GM23338 (cell line): Measurements from ENCODE around the gene KRTAP5-1. TPM values are rescaled to one million over a fixed set of nuclear protein-coding genes. Genes with fewer than 3 reads are reported as not detected.

ENCODE experiments used
- ATAC-seq: fragments of 200-7000 bp; cut with Tn5 transposase; 3 replicates; pipeline ENCODE4 v1.9.1; 2020
- DNase-seq: peaks from one replicate; pipeline ENCODE4 v3.0.0-alpha.2; 2015; ENCODE audit warnings: low spot score
- H2AFZ ChIP-seq: fragments of 200-600 bp; sonication (generic); 2 replicates; pipeline ENCODE4 v1.8.0; 2016; ENCODE audit warnings: antibody characterized with exemption, mild to moderate bottlenecking, moderate library complexity
- H3F3A ChIP-seq: fragments of 200-600 bp; sonication (generic); replicated peaks from 2 replicates; pipeline ENCODE4 v1.8.0; 2017; ENCODE audit warnings: antibody characterized with exemption, mixed run types, low read depth
- H3K27ac ChIP-seq: fragments of 200-600 bp; sonication (generic); 2 replicates; pipeline ENCODE4 v1.6.1; 2016; ENCODE audit warnings: low read depth
- H3K27me3 ChIP-seq: fragments of 200-600 bp; sonication (generic); 2 replicates; pipeline ENCODE4 v1.8.0; 2016; ENCODE audit warnings: mild to moderate bottlenecking, mixed run types, moderate library complexity; ENCODE audit not compliant: insufficient read depth
- H3K36me3 ChIP-seq: fragments of 200-600 bp; sonication (generic); 2 replicates; pipeline ENCODE4 v1.8.0; 2016; ENCODE audit warnings: mild to moderate bottlenecking; ENCODE audit not compliant: insufficient read depth
- H3K4me1 ChIP-seq: fragments of 200-600 bp; sonication (generic); 2 replicates; pipeline ENCODE4 v1.8.0; 2016; ENCODE audit warnings: mild to moderate bottlenecking, moderate library complexity; ENCODE audit not compliant: insufficient read depth
- H3K4me2 ChIP-seq: fragments of 200-600 bp; sonication (generic); 2 replicates; pipeline ENCODE4 v1.7.1; 2017; ENCODE audit warnings: mixed run types
- H3K4me3 ChIP-seq: fragments of 200-600 bp; sonication (generic); 2 replicates; pipeline ENCODE4 v1.6.1; 2016; ENCODE audit warnings: mixed run types
- H3K79me2 ChIP-seq: fragments of 200-600 bp; sonication (generic); replicated peaks from 2 replicates; pipeline ENCODE4 v1.8.0; 2017; ENCODE audit warnings: mild to moderate bottlenecking; ENCODE audit not compliant: insufficient read depth
- H3K9me2 ChIP-seq: fragments of 200-600 bp; sonication (generic); 2 replicates; pipeline ENCODE4 v1.8.0; 2017; ENCODE audit not compliant: insufficient read depth
- H4K20me1 ChIP-seq: fragments of 200-600 bp; sonication (generic); replicated peaks from 2 replicates; pipeline ENCODE4 v1.8.0; 2017; ENCODE audit warnings: mild to moderate bottlenecking; ENCODE audit not compliant: insufficient read depth
- H3K27ac Mint-ChIP-seq: 2 replicates; pipeline ENCODE4 v1.8.0; 2020; ENCODE audit warnings: inconsistent platforms, mild to moderate bottlenecking, moderate library complexity, mixed read lengths
- H3K27me3 Mint-ChIP-seq: 3 replicates; pipeline ENCODE4 v1.8.0; 2022; ENCODE audit warnings: low read depth, mild to moderate bottlenecking, moderate library complexity, mixed read lengths, inconsistent platforms; ENCODE audit not compliant: insufficient read depth, poor library complexity
- H3K36me3 Mint-ChIP-seq: 3 replicates; pipeline ENCODE4 v1.8.0; 2021; ENCODE audit warnings: low read depth, mild to moderate bottlenecking, inconsistent platforms, moderate library complexity, mixed read lengths
- H3K4me1 Mint-ChIP-seq: 3 replicates; pipeline ENCODE4 v1.8.0; 2020; ENCODE audit warnings: mild to moderate bottlenecking, inconsistent platforms, mixed read lengths
- H3K4me3 Mint-ChIP-seq: 3 replicates; pipeline ENCODE4 v1.8.0; 2021; ENCODE audit warnings: moderate library complexity, mild to moderate bottlenecking, inconsistent platforms, mixed read lengths
- H3K9me3 Mint-ChIP-seq: 3 replicates; pipeline ENCODE4 v1.8.0; 2020; ENCODE audit warnings: moderate library complexity, mild to moderate bottlenecking, inconsistent platforms, mixed read lengths
- CREB1 ChIP-seq: fragments of 250-450 bp; sonication (Bioruptor Pico); IDR thresholded peaks from 2 replicates; pipeline ENCODE4 v1.5.0; 2020; ENCODE audit warnings: low read depth, mild to moderate bottlenecking, moderate library complexity
- CTCF ChIP-seq, 2 experiments: fragments of 200-600 bp in 1 of 2; sonication (generic) in 1 of 2; conservative IDR thresholded peaks; 2 replicates each; pipeline versions ENCODE4 v1.5.1 to v1.6.1; 2016 to 2017; ENCODE audit warnings: antibody characterized with exemption in 2 of 2, low read depth in 2 of 2, mild to moderate bottlenecking in 2 of 2, moderate library complexity in 1 of 2
- ETS1 ChIP-seq: IDR thresholded peaks from 2 replicates; pipeline ENCODE4 v1.6.1; 2016; ENCODE audit warnings: antibody characterized with exemption
- EZH2 ChIP-seq: fragments of 200-600 bp; sonication (generic); IDR thresholded peaks from one replicate; pipeline ENCODE4 v1.8.0; 2017; ENCODE audit warnings: antibody characterized with exemption, mild to moderate bottlenecking, low read depth; ENCODE audit not compliant: unreplicated experiment
- EZH2phosphoT487 ChIP-seq: fragments of 200-600 bp; sonication (generic); IDR thresholded peaks from one replicate; pipeline ENCODE4 v1.8.1; 2018; ENCODE audit warnings: antibody characterized with exemption; ENCODE audit not compliant: unreplicated experiment
- JUNB ChIP-seq: IDR thresholded peaks from one replicate; pipeline ENCODE4 v1.6.1; 2016; ENCODE audit warnings: antibody characterized with exemption; ENCODE audit not compliant: unreplicated experiment
- NANOG ChIP-seq: IDR thresholded peaks from 2 replicates; pipeline ENCODE4 v1.6.1; 2016; ENCODE audit warnings: antibody characterized with exemption, borderline replicate concordance
- POLR2AphosphoS5 ChIP-seq: IDR thresholded peaks from 2 replicates; pipeline ENCODE4 v1.6.1; 2016; ENCODE audit warnings: antibody characterized with exemption, low read depth
- REST ChIP-seq: IDR thresholded peaks from one replicate; pipeline ENCODE4 v1.6.1; 2018; ENCODE audit warnings: antibody characterized with exemption; ENCODE audit not compliant: unreplicated experiment
- STAT1 ChIP-seq: IDR thresholded peaks from one replicate; pipeline ENCODE4 v1.6.1; 2016; ENCODE audit warnings: antibody characterized with exemption; ENCODE audit not compliant: unreplicated experiment
- ZNF114 ChIP-seq: fragments of 250-450 bp; sonication (Bioruptor Pico); IDR thresholded peaks from 2 replicates; pipeline ENCODE4 v1.5.0; 2020; ENCODE audit warnings: mild to moderate bottlenecking, moderate library complexity
- ZNF331 ChIP-seq: fragments of 250-450 bp; sonication (Bioruptor Pico); IDR thresholded peaks from 2 replicates; pipeline ENCODE4 v1.5.0; 2020; ENCODE audit warnings: low read depth, mild to moderate bottlenecking, moderate library complexity
- ZNF462 ChIP-seq: fragments of 250-450 bp; sonication (Bioruptor Pico); IDR thresholded peaks from 2 replicates; pipeline ENCODE4 v1.5.0; 2020; ENCODE audit warnings: mild to moderate bottlenecking, moderate library complexity
- polyA plus RNA-seq: library from polyadenylated mRNA; unstranded; fragments of >200 nt; fragmentation: Nextera tagmentation; extraction: Ambion mirVana; gene quantifications from 2 replicates; pipeline ENCODE4 v1.2.1, GENCODE V29; 2016
- total RNA-seq: library from RNA; depleted of rRNA; stranded (reverse); fragments of >200 nt; shearing (Covaris generic); gene quantifications from 2 replicates; pipeline ENCODE4 v1.2.3, GENCODE V29; 2014

Gene KRTAP5-1
- total and polyA plus RNA-seq, 2 experiments from 2014 or later = not detected

- Mint-ChIP-seq H3K36me3 (no peaks in the 10 kb centered on the region), H3K27ac (no peak overlapping the region), H3K4me3 (no peak overlapping the region), H3K4me1 (peaks cover 21% of the 10 kb centered on the region), H3K27me3 (peaks cover 41% of the 10 kb centered on the region), H3K9me3 (no peaks in the 10 kb centered on the region)
- Histone ChIP-seq H3F3A (peaks cover 7% of the 10 kb centered on the region; the same call in 1 of the 2 replicates), H3K27me3 (peaks cover 52% of the 10 kb centered on the region), H3K9me2 (no peaks in the 10 kb centered on the region), H2AFZ (no peak overlapping the region), H3K4me1 (peaks cover 32% of the 10 kb centered on the region), H3K36me3 (no peaks in the 10 kb centered on the region), H3K79me2 (no peaks in the 10 kb centered on the region), H3K4me2 (no peak overlapping the region), H4K20me1 (no peaks in the 10 kb centered on the region), H3K27ac (no peak overlapping the region), H3K4me3 (no peak overlapping the region; the same call in 1 of the 2 replicates)
- TF ChIP-seq STAT1 (no peak), CREB1 (CRISPR knock-in tag) (no peak), EZH2phosphoT487 (no peak), ZNF331 (CRISPR knock-in tag) (no peak), ZNF114 (no peak), JUNB (no peak), ZNF462 (no peak), CTCF (conservative IDR thresholded peaks at IDR 0.05; ENCODE audit: low read depth in 2 of 2) (no peak), POLR2AphosphoS5 (no peak), NANOG (no peak), EZH2 (no peak), REST (no peak), ETS1 (no peak)
- ATAC-seq (no peak), DNase-seq (no peak)
These were observed 15.1 kb downstream of the KRTAP5-1 start for GRCh38 chr11:1570001-1570453.
